SHP77 (cell line): Measurements from ENCODE around the gene DCST2.
"Not testable (repeated sequence)": the region's sequence is repeated elsewhere in the genome, so short reads cannot be mapped to it uniquely, and the experiment has no call there.

Source experiments
- DNase-seq, 2 experiments: peaks; one replicate each; lab custom pipeline; 2025; lab: John Stamatoyannopoulos, UW

Gene DCST2

DNA sequence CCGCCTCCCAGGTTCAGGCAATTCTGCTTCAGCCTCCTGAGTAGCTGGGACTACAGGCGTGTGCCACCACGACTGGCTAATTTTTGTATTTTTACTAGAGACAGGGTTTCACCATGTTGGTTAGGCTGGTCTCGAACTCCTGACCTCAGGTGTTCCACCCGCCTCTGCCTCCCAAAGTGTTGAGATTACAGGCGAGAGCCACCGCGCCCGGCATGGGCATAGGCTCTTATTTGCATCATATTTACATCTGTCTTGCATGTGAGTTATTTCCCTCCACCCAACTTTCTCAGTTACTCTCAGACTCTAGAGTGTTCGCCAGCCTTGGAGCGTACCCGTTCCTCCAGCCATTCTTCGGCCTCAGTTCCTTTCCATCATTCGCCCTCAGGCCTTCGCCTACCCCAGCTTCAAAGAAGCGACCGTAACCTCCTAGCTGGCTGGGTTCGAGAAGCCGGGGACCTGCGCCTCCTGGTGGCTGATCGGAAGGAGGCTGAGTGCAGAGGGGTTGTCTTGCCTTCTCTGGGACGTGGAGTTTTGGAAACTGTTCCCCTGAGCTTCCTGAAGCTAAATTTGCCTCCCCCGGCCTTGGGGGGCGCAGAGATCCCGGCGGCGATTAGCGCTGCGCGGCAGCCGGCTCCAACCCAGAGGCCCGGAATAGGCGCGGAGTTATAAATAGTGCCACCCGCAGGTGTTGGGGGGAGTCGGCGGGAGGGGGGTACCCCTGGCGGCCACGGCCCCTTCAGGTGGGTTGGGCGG lies 34.6 kb downstream of the DCST2 start:
- DNase-seq: peak; percentile 87 to 89

DNA sequence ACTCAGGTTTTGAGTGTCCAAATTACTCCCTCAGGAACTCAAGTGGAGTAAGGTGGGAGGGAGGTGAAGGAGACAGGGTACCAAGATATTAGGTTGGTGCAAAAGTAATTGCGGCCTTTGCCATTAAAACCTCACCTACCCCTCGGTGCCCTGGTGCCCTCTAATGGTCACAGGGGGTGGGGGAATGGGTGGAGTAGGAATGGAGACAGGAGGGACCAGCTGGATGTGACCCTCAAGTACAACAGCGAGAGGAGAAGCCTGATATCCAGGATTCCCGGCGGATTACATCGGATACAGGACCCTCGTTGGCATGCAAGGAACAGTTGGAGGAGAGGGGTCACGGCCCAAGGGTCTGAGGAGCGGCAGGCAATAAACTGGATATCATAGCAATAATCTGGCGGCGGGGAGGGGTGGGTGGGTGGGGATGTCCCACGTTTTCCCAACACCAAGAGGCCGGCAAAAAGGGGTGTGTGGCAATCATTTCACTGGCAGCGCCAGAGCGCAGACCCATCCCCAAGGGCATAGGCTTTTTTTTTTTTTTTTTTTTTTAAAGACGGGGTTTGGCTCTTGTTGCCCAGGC lies 35.3 kb downstream of the DCST2 start:
- no peak for DNase-seq

DNA sequence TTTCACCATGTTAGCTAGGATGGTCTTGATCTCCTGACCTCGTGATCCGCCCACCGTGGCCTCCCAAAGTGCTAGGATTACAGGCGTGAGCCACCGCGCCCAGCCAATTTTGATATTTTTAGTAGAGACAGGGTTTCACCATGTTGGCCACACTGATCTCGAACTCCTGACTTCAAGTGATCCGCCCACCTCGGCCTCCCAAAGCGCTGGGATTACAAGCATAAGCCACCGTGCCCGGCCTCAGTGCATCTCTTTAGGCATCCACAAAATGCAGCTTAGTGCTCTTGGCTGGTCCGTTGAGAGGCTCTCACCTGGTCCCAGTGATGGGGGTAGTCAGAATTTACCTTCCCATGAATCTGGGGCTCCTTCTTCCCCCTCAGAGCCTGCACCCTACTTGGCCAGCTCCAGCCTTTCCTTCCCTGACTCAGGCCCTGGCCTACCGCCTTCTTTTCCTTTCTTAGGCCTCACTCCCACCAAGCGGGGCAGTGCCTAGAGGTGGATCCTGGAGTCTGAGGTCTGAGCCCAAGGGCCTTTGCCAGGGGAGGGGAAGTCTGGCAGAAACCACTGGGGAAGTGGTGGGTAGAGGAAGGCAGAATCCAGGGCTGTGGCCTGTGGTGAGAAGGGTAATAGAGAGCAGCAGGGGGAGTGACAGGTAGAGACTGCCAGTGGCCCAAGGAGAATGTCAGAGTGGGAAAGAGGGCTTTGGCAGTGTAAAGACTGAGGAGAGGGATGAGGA lies 36.4 kb downstream of the DCST2 start:
- DNase-seq: no peak

DNA sequence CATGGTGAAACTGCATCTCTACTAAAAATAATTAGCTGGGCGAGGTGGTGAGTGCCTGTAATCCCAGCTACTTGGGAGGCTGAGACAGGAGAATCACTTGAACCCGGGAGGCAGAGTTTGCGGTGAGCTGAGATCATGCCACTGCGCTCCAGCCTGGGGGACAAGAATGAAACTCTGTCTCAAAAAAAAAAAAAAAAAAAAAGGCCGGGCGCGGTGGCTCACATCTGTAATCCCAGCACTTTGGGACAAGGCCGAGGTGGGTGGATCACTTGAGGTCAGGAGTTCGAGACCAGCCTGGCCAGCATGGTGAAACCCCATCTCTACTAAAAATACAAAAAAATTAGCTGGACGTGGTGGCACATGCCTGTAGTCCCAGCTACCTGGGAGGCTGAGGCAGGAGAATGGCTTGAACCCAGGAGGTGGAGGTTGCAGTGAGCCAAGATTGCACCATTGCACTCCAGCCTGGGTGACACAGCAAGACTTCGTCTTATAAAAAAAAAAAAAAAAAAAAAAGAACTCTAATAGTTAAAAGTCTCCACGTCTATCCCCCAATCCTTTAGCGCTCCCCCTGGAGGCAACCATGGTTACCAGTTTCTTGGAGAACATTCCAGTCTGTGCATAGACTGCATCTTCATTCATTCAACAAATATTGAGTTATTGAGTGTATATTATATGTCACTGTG lies 38.1 kb downstream of the DCST2 start:
- not testable (repeated sequence) for DNase-seq

DNA sequence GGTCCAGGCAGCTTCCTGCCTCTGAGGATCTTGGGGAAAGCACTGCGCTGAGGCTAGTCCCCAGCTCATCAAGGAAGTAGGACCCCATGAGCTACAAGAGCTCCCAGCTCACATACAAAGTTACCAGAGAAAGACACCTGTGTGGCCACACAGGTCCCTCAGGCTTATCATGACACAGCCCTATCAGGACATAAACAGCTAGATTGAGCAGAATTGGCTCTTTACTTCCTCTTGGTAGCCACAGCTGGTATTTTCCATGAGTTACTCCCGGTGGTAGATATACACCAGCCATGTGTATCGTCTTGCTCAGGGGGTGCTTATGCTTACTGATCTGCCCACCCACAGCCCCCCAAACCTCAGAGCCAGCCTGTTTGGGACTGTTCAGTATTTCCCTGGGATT lies 39.0 kb downstream of the DCST2 start:
- no peak for DNase-seq

DNA sequence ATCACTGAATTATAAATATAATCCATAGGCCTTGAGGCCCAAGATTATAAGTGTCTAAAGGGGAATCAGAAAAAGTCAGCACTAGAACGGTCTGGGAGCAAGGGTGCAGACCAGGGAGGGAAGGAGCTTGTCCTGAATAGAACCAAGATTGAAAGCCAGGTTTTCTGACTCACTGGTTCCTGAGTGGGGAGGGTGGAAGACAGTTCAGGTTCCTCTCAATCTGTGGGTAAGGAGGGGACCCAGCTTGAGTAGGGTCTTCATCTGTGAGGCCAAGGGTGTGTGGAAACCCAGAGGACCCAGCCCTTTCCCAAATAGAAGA lies 39.4 kb downstream of the DCST2 start:
- DNase-seq: no peak

DNA sequence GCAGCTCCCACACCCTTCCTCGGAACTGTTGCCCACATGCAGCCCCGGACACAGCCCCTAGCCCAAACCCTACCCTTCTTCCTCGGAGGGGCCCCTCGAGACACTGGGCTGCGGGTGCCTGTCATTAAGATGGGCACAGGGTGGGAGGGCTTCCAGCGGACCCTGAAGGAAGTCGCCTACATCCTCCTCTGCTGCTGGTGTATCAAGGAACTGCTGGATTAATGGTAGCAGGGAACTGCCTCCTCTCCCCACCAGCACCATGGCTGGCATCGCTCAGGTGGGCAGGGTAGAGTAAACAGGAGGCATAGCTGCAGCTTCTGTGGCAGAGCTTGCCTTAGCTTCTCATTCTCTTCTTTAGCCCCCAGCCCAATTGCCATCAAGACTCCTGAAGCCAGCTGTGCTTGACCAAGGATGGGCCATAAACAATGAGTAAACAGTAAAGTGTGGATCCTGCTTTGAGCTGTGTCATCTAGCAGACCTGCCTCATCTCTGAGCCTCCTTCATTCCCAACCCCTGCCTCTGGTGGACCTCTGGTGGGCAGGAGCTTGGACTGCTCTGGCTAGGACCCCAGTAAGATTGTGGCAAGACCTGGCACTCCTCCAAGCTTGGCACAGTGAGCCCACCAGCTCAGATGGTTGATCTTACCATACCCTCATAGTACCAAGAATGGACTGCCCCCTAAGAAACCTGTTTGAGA lies 39.9 kb downstream of the DCST2 start, which contains the start of gene LENEP:
TSS of gene LENEP (plus strand) at position 15 of the 697 bp plus-strand sequence. CDS start at position 37, 22 bp downstream.
- DNase-seq: no peak

DNA sequence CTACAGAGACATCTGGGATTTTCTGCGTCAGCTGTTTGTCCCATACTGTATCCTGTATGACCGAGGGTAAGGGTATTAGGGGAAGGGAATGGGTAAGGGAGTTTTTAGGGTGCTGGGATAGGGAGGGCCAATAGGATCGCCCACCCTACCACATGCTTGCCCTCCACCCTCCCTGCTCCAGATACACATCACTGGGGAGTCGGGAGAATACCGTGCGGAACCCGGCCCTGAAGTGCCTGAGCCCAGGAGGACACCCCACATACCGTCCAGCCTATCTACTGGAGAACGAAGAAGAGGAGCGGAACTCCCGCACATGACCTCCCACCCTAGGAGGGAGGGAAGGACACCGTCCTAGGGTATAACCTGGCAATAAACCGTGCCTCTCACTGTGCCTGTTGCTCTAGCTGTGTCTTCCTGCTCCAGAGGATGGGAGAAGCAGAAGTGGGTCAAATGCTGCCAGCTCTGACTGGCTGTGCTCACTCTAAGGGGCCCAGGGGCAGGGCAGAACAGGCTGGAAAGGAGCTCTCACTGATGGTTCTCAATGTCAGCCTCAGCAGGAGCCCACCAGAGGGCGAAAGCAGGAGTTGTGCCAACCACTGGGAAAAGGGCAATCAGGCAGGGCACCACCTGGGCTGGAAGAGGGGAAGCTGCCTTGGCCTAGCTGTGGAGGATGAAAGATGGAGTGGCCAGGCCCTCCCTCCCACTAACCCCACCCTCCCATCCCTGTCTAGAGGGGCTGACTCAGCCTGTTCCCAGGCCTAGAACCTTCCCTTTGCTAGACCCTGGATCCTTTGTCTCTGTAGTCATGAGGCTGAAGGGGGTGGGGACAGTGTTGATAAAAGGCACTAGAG lies 40.6 kb downstream of the DCST2 start:
- DNase-seq: peak; percentile 54 to 76

DNA sequence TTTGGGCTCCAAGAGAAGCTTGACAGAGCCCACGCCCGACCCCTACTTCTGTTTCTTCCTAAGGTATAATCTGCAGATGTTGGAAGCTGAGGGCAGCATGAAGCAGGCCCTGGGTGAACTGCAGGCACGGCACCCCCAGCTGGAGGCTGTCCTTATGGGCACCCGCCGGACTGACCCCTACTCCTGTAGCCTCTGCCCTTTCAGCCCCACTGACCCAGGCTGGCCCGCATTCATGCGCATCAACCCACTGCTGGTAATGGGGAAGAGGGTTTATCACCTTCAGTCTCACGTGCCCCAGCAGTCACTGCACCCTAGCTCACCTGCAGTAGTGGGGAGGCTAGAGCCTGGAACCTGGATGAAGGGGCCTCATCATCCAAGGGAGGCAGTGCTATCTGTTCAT lies 43.3 kb downstream of the DCST2 start:
- DNase-seq: no peak

DNA sequence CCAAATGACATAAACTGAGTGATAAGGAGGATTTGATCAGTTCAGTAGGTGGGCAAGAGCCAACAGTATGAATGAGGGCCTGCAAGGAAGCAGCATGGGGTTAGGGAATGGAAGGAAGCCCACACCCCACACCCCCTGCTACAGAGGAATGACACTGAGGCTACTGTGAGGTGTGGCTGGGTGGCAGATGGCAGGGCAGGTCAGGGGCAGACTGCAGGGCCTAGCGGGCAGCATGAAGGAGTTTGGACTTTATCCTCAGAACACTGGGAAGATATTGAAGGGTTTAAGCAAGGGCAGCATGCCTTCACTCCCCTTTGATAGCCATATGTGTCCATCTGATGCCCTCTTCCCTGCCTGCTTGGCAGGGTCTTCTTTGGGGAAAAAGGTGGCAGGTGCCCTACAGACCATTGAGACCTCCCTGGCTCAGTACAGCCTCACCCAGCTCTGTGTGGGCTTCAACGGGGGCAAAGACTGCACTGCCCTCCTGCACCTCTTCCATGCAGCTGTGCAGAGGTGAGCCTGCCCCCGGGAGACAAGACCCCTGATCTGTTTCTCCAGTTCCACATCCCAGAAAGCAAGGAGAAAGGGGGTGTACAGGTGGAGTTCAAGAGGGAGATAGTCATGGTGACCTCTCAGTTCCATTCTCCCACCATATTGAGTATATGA lies 44.3 kb downstream of the DCST2 start:
- no peak for DNase-seq

DNA sequence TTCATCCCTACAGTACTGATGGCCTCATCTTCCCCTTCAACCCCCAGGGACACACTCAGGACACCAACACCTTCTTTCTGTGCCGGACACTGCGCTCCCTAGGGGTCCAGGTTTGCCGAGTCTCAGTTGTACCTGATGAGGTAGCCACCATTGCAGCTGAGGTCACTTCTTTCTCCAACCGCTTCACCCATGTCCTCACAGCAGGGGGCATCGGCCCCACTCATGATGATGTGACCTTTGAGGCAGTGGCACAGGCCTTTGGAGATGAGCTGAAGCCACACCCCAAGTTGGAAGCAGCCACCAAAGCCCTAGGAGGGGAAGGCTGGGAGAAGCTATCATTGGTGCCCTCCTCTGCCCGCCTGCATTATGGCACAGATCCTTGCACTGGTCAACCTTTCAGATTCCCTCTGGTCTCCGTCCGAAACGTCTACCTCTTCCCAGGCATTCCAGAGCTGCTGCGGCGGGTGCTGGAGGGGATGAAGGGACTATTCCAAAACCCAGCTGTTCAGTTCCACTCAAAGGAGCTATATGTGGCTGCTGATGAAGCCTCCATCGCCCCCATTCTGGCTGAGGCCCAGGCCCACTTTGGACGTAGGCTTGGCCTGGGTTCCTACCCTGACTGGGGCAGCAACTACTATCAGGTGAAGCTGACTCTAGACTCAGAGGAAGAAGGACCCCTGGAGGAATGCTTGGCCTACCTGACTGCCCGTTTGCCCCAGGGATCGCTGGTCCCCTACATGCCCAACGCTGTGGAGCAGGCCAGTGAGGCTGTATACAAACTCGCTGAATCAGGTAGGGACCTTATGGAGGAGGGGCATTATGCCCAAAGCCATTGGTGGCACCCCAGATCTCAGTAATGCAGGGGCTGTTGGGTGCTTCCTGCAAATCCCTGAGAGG lies 45.3 kb downstream of the DCST2 start:
- no peak for DNase-seq

DNA sequence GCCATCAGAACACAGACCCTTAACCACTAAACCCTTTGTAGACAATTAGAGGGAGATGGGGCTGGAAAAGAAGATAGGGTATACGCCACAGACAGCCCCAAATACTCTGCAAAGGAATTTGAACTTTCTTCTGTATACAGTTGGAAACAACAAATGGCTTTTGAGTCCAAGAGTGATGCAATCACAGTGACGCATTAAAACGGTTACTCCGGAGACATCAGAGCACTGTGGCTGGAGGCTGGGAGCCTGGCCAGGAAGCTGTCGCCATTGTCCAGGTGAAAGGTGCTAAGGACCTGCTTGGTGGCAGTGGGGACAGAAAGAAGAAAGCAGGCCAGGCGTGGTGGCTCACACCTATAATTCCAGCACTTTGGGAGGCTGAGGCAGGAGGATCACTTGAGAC lies 46.3 kb downstream of the DCST2 start:
- DNase-seq: no peak

DNA sequence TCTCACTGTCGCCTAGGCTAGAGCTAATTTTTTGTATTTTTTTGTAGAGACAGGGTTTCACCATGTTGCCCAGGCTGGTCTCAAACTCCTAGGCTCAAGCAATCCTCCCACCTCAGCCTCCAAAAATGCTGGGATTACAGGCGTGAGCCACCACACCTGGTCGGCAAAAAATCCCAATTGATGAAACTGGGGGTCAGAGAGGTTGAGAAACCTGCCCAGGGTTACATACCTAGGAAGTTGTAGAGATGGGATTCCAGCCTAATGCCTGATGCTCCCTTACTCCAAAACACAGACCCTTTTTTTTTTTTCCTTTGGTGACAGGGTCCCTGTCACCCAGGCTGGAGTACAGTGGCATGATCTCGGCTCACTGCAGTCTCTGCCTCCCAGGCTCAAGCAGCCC lies 46.8 kb downstream of the DCST2 start:
- DNase-seq: not testable (repeated sequence)

DNA sequence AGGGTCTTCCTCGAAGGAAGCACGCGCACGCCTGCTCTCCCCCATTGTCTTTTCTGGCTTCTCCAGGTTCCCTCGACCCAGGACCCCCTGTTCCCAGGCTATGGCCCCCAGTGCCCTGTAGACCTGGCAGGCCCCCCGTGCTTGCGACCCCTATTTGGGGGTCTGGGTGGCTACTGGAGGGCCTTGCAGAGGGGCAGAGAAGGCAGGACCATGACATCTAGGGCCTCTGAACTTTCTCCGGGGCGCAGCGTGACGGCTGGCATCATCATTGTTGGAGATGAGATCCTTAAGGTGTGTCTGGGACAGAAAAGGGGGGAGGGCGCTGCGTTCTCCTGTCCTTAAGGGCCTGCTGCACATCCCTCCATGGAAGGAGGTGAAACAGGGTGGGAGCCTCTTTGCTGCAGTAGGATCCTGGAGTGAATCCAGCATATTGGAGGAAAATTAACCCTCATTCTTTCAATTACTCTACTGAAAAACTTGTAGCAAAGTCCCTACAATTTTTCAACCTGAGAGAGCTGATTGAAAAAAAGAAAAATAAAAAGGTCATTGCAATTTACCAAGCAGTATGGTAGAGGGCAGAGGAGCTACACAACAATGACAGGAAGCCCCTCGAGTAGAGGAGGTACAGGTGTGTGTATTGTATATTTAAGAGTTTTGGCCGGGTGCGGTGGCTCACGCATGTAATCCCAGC lies 49.7 kb downstream of the DCST2 start:
- peak in 1 of 2 experiments; percentile 21 for DNase-seq

DNA sequence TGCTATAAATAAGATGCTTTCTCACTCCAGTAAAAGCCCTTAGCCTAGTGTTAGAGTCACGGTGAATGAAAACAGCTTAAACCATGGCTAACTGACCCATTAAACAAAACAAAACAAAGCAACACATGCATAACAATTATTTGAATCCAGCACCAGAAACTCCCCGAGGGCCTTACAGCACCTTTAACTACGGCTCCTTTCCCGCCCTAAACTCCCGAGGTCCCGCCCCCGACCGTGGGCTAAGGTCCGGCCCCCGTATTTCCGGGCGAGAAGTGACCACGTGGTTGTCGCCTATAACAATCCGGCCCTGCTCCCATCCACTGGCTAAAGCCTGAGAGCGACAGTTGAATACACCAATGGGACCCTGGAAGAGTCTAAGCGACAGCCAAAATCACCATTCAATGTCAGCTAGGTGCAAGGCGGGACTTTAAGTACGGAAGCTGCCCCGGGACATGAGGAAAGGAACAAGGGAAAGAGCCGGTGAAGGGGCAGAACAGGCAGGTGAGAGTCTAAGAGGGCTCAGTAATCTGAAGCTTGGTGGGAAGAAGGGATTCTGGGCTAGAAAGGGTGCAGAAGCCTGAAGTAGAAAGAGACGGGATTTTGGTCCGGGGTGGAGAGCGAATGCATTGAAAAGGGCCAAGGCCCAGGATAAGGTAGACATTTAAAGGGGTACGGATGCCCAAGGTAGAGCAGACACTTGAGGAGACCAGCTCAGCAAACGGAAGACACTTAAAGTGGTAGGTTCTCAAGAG lies 50.5 kb downstream of the DCST2 start, which contains the start of gene FLAD1:
TSS of gene FLAD1 (plus strand) at position 448 of the 752 bp plus-strand sequence. CDS start 351 bp downstream, outside the sequence.
- peak; percentile 100 for DNase-seq

DNA sequence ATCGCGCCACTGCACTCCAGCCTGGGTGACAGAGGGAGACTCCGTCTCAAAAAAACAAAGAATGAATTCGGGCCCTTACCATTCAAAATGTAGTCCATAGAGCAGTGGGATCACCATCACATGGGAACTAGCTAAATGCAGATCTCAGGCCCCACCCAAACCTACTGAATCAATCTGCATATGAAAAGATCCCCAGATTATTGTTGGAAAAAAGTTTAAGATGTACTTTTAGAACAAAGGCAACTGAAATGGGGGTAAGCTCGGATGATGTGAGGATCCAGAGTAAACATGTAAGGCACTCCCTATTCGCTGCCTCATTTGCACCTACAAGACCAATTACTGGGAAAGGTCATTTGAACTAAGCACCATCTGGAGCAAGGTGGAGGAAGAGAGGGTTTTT lies 51.2 kb downstream of the DCST2 start:
- DNase-seq: peak in 1 of 2 experiments; percentile 44

DNA sequence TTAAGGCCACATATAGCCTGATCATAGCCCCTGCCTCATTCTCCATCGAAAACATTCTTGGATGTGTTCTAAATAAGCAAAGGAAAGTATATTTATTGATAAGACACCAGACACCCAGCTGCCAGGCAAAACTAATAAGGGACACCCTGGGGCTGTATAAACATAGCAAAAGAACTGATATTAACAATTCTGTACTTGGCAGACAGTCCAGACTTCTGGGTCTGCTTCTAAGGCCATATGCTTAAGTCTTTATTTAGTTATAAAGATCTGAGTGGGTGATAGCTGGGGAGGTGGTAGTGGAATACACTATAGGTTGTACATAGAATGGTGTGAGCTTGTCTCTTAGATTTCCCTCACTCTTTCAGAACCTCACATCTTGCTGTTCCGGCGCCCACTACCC lies 55.2 kb downstream of the DCST2 start:
- DNase-seq: no peak

DNA sequence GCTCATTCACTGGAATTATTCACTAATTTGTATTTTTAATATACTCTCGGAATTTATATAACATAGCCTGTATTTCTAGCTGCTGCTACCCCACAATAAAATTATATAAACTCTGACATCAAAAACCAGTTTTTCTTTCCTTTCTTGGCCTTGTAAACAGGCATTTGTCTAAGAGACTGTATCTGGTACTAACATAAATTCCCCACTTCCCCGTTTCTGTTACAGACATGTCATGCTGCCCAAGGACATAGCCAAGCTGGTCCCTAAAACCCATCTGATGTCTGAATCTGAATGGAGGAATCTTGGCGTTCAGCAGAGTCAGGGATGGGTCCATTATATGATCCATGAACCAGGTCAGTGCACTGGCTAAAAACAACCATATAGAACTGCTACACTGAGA lies 55.8 kb downstream of the DCST2 start:
- DNase-seq: not testable (repeated sequence)
